Measurements from ENCODE around the gene FMNL2. TPM values are rescaled to one million over a fixed set of nuclear protein-coding genes. Genes with fewer than 3 reads are reported as not detected.

FMNL2 gene
- polyA plus RNA-seq, 1 donor from 2014 or later, result 86.5 TPM

- H3K9me3 ChIP-seq (ENCODE audit: low read length), result no peaks in the 10 kb centered on the region
- no peak overlapping the region for H3K27ac ChIP-seq (ENCODE audit: low read length)
- H3K9ac ChIP-seq (ENCODE audit: low read length), result no peak overlapping the region
- H3K4me2 ChIP-seq (ENCODE audit: low read length), result no peak overlapping the region
- no peak overlapping the region for H2AFZ ChIP-seq (ENCODE audit: low read depth, low read length)
- no peaks in the 10 kb centered on the region for H3F3A ChIP-seq (ENCODE audit: insufficient read depth, low read length, poor library complexity, severe bottlenecking)
- H3K36me3 ChIP-seq (ENCODE audit: insufficient read depth, low read length), result no peaks in the 10 kb centered on the region
- TF ChIP-seq MXI1 (conservative IDR thresholded peaks at IDR 0.05; ENCODE audit: poor library complexity, severe bottlenecking), result no peak
- TF ChIP-seq REST (IDR thresholded peaks at IDR 0.05; ENCODE audit: borderline replicate concordance), result no peak
- no peak for TF ChIP-seq TAF1 (IDR thresholded peaks at IDR 0.05; ENCODE audit: low read depth)
- no peak for TF ChIP-seq EP300 (conservative IDR thresholded peaks at IDR 0.05; ENCODE audit: poor library complexity, severe bottlenecking)
- TF ChIP-seq POLR2AphosphoS5 (IDR thresholded peaks at IDR 0.05), result no peak
- TF ChIP-seq EZH2 (IDR thresholded peaks at IDR 0.05; ENCODE audit: borderline replicate concordance, insufficient read depth, low read length, poor library complexity, severe bottlenecking), result no peak
- no peaks in the 10 kb centered on the region for H3K9me2 ChIP-seq (ENCODE audit: insufficient read depth, low read length)
- peaks cover 25% of the 10 kb centered on the region for H3K79me2 ChIP-seq (replicated peaks; ENCODE audit: insufficient read depth, low read length)
- no peak overlapping the region for H3K4me3 ChIP-seq (ENCODE audit: low read length)
- no peaks in the 10 kb centered on the region for H3K27me3 ChIP-seq (ENCODE audit: insufficient read depth, low read depth, low read length)
- H4K20me1 ChIP-seq (ENCODE audit: insufficient read depth), result no peaks in the 10 kb centered on the region
Observed at GRCh38 chr2:152485954-152486736, 151.2 kb downstream of the FMNL2 start.

GRCh38 chr2:152486737-152487400 is 151.9 kb downstream of the FMNL2 start:
- Histone ChIP-seq H3K36me3 (ENCODE audit: insufficient read depth, low read length) (no peaks in the 10 kb centered on the region), H3K9me2 (ENCODE audit: insufficient read depth, low read length) (no peaks in the 10 kb centered on the region), H3K79me2 (replicated peaks; ENCODE audit: insufficient read depth, low read length) (peaks cover 26% of the 10 kb centered on the region), H3K9ac (ENCODE audit: low read length) (no peak overlapping the region), H3K27me3 (ENCODE audit: insufficient read depth, low read depth, low read length) (no peaks in the 10 kb centered on the region), H3K27ac (ENCODE audit: low read length) (no peak overlapping the region), H3K9me3 (ENCODE audit: low read length) (no peaks in the 10 kb centered on the region), H3F3A (ENCODE audit: insufficient read depth, low read length, poor library complexity, severe bottlenecking) (no peaks in the 10 kb centered on the region), H3K4me2 (ENCODE audit: low read length) (no peak overlapping the region), H4K20me1 (ENCODE audit: insufficient read depth) (no peaks in the 10 kb centered on the region), H2AFZ (ENCODE audit: low read depth, low read length) (no peak overlapping the region), H3K4me3 (ENCODE audit: low read length) (no peak overlapping the region)
- no peak for TF ChIP-seq MXI1 (conservative IDR thresholded peaks at IDR 0.05; ENCODE audit: poor library complexity, severe bottlenecking)

GRCh38 chr2:152488075-152488474 is 153.1 kb downstream of the FMNL2 start:
- no peaks in the 10 kb centered on the region for H3K9me2 ChIP-seq (ENCODE audit: insufficient read depth, low read length)
- TF ChIP-seq CTCF (IDR thresholded peaks at IDR 0.05; ENCODE audit: poor library complexity, severe bottlenecking) (no peak), SMC3 (conservative IDR thresholded peaks at IDR 0.05; ENCODE audit: poor library complexity) (no peak), REST (IDR thresholded peaks at IDR 0.05; ENCODE audit: borderline replicate concordance) (no peak), EZH2 (IDR thresholded peaks at IDR 0.05; ENCODE audit: borderline replicate concordance, insufficient read depth, low read length, poor library complexity, severe bottlenecking) (no peak), MXI1 (conservative IDR thresholded peaks at IDR 0.05; ENCODE audit: poor library complexity, severe bottlenecking) (no peak), POLR2AphosphoS5 (IDR thresholded peaks at IDR 0.05) (no peak), RAD21 (conservative IDR thresholded peaks at IDR 0.05) (no peak), TAF1 (IDR thresholded peaks at IDR 0.05; ENCODE audit: low read depth) (no peak), EP300 (conservative IDR thresholded peaks at IDR 0.05; ENCODE audit: poor library complexity, severe bottlenecking) (no peak)
- no peak overlapping the region for H3K4me2 ChIP-seq (ENCODE audit: low read length)
- H3K9me3 ChIP-seq (ENCODE audit: low read length), result no peaks in the 10 kb centered on the region
- H3K79me2 ChIP-seq (replicated peaks; ENCODE audit: insufficient read depth, low read length), result peaks cover 23% of the 10 kb centered on the region
- H3F3A ChIP-seq (ENCODE audit: insufficient read depth, low read length, poor library complexity, severe bottlenecking), result no peaks in the 10 kb centered on the region
- no peaks in the 10 kb centered on the region for H4K20me1 ChIP-seq (ENCODE audit: insufficient read depth)
- no peak overlapping the region for H2AFZ ChIP-seq (ENCODE audit: low read depth, low read length)
- no peaks in the 10 kb centered on the region for H3K27me3 ChIP-seq (ENCODE audit: insufficient read depth, low read depth, low read length)
- no peak overlapping the region for H3K9ac ChIP-seq (ENCODE audit: low read length)
- H3K4me3 ChIP-seq (ENCODE audit: low read length), result no peak overlapping the region
- no peaks in the 10 kb centered on the region for H3K36me3 ChIP-seq (ENCODE audit: insufficient read depth, low read length)
- H3K27ac ChIP-seq (ENCODE audit: low read length), result no peak overlapping the region
